T-helper 2 cell (primary cell): ENCODE results near the gene COPS7B.
A peak's percentile ranks its signal among the peaks of the same experiment; 100 is the strongest.
"Not testable (repeated sequence)": the region's sequence is repeated elsewhere in the genome, so short reads cannot be mapped to it uniquely, and the experiment has no call there.

Source experiments
- DNase-seq, 5 experiments: peaks; one replicate each; pipeline versions ENCODE4 v3.0.0 to v3.0.0-alpha.2; 2012 to 2022
- total RNA-seq, 2 donors: gene quantifications; one replicate each; lab custom pipeline; 2026; lab: John Stamatoyannopoulos, UW

Gene COPS7B
- total RNA-seq, result 21.2 to 22.8 reads per million in 2 donors

DNA sequence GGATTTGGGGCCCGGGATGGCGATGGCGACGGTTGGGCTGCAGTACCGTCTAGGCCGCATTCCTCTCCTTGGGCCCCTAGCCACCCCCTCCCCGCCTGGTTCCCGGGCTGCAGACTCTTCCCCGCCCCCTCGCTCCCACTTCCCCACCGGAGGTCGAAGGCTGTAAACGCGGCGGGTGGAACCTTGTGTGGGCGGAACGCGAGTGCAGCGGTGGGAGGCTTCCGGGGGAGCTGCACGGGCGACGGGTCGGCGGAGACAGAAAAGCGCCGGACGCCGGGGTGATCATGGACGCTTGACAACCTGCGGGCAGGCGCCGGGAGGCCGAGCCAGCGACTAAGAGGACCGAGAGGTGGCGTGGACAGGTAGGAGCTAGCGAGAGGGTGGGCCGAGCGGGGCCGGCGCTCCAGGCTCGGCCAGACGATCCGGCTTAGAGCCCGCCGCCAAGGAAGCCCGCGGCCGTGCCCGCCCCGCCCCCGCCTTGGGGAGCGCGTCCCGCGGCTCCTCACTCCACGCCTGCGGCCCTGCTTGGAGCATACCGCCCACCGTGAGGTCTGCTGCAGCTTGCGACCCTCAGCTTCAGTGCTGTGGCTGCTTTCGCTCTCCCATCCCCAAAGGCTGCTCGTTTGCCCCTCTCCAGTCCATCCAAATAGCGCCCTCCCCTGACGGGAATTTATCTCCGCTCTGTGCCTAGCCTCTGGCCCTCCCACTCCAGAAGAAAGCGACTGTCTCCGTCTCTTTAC lies at the start of gene COPS7B:
Gene COPS7B (plus strand): TSS at position 269 of the 740 bp plus-strand sequence. CDS start 2,126 bp downstream, outside the sequence.
- DNase-seq, result peak; percentile 60 to 87 (median 72)

DNA sequence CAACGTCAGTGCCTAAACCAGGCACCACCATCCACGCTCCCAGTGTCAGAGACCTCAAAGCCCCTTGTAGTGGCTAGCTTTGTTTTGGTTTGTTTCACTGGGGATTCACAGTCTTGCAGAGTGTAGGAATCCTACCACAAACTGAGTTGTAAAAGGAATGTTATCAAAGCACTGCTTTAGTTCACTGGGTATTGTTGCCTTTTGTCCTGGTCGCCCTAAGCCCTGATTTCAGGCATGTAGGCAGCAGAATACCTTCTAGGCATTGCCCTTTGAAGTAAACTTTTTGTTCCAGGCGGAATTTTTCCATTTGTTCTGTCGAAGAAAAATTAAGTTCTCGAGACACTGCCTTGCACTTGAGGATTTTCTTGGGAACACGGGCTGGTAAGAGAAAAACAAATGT lies 48.5 kb upstream of the COPS7B start:
- DNase-seq, result no peak

DNA sequence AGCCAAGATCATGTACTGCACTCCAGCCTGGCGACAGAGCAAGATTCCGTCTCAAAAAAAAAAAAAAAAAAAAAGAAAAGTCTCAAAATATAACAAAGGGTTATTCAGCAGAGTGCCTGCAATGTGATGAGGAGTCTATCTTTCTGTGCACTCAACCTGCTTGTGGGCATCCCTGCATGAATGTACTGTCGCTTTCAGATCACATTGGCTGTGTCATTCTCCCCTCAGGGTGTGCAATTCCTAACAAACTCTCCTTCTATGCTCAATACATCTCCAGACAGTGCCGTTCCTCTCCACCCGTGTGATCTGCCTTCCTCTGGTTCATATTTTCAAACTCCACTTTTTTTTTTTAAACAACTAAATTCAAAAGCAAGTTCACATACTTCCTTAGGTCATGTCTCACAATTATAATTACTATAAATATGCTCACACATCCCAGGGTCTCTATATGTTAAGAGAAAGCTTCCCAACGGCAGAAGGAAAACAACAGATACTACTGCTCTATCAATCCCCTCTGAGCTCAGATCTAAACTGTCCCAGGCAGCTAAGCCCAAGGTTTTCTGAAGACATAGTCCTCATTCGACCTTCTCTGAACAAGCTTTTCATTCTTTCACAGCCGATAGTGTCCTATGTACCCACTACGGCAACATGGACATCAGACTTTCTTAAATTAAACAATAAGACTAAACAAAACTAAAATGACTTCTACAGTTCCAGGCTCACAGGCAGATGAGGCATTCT lies 42.7 kb upstream of the COPS7B start:
- DNase-seq, result no peak

DNA sequence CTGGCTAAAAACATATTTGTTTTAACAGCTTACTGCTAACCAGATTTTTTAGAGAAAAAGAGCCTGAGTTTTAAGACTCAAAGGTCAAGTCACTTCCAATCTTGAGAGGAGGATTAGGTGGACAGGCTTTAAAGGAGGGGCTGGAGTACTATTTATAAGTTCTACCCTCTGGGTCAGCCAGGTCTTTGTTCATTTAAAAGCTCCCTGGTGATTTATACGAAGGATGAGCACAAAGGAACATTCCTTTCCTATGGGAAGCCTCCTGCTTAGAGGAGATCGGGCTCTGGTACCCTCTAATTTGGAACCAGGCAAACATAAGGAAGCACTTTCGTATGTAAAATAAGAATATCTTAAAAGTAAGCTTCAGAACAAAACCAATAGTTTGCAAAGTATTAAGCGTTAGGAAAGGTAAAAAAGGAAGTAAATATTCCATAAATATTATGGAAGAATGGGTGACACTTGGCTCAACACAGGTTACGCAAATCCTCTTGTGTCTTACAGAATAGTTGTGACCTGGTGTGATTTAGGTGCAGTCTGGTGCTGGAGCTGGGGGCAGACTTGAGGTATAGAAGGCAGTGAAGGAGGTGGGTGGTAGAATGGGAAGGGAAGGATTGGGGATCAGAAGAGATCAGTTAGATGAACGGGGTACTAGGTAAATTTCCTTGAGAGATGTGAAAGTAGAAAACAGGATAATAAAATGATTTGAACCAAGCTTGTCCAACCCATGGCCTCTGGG lies 40.8 kb upstream of the COPS7B start:
- DNase-seq, result no peak

DNA sequence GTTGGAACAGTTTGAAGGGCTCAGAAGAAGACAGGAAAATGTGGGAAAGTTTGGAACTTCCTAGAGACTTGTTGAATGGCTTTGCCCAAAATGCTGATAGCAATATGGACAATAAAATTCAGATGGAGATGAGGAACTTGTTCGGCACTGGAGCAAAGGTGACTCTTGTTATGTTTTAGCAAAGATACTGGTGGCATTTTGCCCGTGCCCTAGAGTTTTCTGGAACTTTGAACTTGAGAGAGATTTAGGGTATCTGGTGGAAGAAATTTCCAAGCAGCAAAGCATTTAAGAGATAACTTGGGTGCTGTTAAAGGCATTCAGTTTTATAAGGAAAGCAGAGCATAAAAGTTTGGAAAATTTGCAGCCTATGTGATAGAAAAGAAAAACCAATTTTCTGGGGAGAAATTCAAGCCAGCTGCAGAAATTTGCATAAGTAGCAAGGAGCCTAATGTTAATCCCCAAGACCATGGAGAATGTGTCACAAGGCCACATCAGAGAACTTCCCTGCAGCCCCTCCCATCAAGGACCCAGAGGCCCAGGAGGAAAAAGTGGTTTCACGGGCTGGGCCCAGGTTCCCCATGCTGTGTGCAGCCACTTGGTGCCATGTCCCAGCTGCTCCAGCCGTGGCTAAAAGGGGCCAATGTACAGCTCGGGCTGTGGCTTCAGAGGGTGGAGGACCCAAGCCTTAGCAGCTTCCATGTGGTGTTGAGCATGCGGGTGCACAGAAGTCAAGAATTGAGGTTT lies 37.9 kb upstream of the COPS7B start:
- DNase-seq, result not testable (repeated sequence)

DNA sequence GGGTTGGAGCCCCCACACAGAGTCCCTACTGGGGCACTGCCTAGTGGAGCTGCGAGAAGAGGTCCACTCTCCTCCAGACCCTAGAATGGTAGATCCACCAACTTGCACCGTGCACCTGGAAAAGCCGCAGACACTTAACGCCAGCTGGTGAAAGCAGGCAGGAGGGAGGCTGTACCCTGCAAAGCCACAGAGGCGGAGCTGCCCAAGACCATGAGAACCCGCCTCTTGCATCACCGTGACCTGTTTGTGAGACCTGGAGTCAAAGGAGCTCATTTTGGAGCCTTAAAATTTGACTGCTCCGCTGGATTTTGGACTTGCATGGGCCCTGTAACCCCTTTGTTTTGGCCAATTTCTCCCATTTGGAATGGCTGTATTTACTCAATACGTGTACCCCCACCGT lies 37.2 kb upstream of the COPS7B start:
- DNase-seq, result not testable (repeated sequence)

DNA sequence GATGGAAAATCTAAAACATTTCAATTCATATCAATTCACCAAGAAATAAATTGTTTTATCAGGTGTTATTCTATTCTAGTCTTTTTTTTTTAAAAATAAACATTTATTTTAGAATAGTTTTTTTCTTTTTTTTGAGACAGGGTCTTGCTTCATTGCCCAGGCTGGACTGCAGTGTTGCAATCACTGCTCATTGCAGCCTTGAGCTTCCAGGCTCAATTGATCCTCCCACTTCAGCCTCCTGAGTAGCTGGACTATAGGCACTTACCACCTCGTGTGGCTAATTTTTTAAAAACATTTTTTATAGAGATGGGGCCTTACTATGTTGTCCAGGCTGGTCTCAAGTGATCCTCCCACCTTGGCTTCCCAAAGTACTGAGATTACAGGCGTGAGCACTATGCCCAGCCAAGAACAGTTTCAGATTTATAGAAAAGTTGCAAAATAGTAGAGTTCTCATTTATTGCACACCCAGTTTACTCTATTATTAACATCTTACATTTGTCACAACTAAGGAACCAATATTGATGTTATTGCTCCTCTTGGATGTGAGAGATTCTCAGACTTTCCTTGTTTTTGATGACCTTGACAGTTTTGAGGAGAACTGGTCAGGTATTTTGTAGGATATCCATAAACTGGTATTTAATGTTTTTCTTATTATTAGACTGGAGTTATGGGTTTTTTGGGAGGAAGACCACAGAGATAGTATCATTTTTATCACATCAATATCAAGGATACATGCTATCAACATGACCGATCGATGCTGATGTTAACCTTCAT lies 35.0 kb upstream of the COPS7B start:
- no peak for DNase-seq

DNA sequence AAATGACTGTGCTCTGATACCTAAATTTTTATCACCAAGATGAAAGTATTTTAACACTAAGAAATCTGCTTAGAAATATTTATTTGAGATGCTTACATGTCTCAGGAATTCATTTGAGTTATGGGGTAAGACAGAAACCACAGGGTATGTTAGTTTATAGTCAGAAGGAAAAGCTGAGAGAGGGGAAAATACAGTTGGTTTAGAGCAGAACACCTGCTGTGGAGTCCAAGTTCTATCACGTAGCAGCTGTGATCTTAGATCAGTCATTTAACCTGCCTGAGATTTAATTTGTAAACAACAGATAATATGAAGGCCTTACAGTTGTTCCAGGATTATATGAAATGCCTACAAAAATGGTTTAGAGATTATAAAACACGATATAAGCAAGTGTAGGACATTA lies 34.2 kb upstream of the COPS7B start:
- no peak for DNase-seq

DNA sequence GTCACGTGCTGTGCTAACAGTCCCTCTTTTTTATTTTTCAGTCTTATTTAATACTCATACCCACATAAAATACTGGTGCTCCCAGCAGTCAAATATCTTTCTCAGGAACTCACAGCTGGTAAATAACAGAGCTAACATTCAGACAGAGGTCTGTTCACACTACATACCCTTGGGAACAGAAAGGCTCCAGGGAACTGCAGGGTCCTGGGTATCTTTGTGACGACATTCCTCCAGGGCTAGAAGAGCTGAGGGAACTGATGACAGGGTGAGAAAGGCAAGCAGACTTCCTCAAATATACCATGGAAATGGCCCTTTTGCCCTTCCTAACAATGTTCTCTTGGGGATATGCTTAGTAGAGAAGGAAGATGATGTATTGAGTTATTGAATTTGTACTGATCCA lies 24.5 kb upstream of the COPS7B start:
- DNase-seq, result no peak

DNA sequence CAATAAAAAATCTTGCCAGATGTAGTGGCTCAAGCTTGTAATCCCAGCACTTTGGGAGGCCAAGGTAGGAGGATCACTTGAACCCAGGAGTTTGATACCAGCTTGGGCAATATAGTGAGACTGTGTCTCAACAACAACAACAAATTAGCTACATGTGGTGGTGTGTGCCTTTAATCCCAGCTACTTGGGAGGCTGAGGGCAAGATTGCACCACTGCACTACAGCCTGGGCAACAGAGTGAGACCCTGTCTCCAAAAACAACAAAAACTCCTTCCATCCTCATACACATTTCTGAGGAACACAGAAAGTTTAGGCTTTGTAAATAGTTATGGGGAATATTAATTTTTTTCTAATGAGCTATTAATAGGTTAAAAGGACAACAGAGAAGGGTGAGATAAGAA lies 22.1 kb upstream of the COPS7B start:
- no peak for DNase-seq

DNA sequence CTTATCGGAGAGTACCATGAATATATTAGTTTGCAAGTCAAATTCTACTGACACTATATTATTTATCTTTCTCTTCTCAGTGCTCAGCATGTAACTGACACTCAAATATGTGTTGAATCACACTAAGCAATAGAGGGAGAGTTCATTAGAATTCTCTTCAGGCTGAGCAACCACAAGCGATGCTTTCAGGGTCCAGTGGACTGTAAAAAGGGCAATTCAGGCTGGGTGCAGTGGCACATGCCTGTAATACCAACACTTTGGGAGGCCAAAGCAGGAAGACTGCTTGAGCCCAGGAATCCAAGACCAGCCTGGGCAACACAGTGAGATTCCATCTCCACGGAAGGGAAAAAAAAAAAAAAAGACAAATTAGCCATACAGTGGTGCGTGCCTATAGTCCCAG lies 21.5 kb upstream of the COPS7B start:
- no peak for DNase-seq

DNA sequence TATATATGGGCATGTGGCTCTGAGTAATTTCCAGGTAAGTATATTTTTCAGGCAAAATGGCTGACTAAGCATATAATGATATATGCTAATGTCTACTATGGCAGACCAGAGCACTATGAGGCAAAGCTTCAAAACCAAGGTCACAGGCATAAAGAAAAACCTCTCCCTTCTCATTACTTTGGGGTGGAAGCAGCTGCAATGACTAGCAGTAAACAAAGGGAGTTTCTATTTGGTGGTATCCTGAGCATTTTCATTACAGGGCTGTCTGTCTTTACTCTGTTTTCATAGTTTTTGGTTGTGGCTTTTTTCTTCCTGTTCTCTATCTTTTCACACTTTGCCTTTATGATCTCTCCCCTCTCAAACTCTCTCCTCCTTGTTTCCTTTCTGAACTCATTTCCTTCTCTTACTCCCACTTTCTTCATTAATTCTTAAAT lies 20.7 kb upstream of the COPS7B start:
- peak in 1 of 5 experiments; percentile 51 for DNase-seq

DNA sequence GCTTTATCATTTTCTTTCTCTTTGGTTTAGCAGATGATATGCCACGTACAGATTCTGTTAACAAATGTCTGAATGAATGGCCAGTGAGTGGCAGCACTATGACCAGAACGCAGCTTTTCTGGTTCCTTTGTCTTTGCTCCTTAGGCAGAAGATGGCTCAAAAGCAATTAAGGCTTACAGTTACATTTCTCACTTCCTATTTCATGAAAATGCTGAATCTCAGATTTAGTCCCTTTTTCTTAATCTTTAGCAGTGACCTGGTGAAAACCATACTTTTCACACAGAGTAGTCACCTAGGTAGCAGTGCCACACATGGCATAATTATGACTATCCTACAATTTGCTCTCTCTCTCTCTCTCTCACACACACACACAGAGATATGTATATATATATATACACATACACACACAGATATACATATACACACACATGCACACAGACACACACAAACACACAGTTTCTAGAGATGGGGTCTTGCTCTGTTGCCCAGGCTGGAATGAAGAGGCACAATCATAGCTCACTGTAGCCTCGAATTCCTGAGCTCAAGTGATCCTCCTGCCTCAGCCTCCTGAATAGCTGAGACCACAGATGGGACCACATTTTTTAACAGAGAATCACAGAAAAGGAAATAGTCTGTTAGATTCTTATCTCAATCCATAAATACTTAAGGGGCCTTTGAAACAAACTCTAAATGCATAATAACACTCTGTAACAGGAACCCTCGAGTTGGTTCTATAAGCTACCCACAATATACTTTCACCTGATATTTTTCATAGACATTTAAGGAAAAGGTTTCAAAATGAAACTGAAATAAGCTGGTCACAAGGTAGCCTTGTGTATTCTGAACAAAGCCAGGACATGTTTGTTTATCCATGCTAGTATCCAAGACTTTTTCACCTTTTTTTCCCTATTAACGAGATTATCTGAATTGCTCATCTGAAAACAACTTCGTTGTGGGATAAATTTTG lies 16.8 kb upstream of the COPS7B start:
- peak in 1 of 5 experiments; percentile 19 for DNase-seq

DNA sequence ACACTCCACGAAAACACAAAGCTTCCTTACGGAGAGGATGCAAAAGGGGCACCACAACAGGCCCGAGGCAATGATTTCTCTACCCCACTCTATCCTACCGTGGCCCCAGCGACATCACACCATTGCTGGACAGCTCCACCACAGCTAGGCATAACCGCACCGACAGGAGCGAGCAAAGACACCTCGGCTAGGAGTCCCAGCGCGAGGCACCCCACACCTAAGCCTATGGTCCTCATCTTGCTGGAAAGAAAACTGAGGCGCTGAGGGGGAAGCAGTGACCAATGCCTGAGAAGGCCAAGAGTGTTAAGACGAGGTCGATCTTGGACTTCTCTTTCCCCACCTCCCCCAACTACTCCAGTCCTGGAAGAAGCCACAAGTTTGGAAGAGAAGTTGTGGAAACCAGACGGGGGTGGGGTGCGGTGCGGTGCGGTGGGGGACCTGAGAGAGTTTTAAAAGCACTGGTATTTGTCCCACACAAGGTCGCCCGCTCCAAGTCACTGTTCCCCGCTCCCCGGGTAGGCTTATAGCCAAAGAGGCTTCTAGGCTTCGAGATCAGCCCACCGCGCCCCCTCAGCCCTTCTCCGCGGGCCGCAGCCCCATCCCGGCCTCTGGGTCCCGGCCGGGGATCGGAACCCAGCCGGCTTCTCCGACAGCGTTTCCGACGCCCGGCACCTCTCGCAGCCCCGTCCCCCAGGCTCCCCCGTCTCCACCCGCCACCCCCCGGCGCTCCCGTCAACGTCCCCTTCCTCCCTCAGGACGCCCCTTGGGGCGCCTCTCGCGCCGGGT lies 5.9 kb upstream of the COPS7B start:
- DNase-seq, result peak in 1 of 5 experiments; percentile 30

DNA sequence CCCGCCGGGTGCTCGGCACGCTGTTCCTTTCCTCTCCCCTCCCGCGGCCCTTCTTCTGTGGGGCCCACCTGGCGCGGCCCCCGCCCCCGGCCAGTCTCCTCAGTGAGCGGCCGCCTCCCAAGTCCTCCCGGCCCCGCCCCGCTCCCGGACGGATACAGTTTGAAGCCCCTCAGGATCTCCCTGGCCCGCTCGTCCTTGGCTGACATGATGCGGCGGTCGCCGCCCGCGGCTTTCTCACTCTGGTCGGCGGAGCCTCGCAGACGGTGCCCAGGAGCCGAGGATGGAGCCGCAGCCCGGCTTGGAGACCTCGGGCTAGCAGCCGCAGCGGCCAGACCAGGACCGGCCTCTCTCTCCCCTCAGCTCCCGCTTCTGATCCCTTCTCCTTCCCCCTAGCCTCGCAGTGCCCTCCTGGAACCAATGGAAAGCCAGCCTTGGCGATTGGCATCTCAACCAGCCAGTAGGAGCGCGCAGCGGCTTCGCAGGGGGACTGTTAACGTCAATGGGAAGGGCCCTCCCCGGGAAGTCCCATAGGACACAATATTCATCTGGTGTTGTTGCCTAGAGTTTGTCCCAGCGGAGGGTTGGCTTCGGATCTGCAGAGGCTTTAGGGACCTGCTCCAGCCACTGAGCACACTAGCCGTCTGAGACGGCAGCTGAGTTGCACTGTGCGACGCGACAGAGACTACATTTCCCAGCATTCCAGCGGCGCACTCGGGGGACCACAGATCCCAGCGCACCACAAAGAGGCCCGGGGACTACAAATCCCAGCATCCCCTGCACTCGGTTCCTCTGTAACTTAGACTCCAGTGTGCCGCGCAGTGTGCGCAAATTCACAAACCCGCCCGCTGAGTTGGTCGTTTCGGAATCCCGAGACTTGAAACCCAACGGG lies 5.1 kb upstream of the COPS7B start, which contains the start of gene PDE6D:
Gene PDE6D (minus strand): TSS at position 374 of the 889 bp plus-strand sequence. CDS start 168 bp downstream, at position 206.
- peak; percentile 89 to 98 (median 94) for DNase-seq

DNA sequence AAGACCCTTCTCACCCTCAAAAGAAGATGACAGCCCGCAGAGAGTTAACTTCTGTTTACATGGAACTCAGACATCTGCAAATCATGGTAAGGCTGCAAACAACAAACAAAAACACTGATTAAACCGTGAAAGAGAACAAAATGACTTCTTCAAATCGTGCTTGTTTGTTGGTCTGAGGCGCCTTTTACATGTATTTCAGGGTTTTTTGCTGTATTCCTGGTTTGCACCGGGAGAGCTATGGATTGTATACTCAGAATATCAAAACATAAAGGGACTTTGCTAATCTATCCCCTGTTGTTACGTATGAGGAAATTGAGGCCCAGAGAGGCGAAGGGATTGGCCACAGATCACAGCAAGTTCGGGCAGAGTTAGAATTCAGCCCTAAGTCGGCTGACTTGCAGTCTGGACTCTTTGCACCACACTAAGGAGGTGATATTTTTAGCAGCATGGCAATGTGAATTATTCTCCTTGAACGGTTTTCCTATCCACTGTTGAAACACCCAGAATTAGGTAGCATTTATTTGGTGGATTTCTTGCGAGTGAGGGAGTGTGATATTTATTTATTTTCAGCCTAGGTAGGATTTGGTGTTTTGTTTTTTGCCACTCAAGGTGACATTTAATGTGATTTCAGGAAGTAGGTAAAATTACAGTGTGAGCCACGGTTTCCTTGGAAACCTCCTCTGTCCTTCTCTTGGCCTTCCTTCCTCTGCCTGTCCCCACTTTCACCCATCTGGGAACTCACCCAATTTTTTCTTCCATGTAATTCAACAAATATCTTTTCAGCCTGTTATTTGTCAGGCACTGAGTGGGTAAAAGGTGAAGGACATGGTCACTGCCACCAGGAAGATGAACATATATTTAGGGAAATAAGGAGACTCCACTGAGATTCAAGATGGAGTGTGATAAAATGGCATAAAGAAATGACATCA lies 4.2 kb upstream of the COPS7B start:
- DNase-seq, result peak in 2 of 5 experiments; percentile 13 to 67

DNA sequence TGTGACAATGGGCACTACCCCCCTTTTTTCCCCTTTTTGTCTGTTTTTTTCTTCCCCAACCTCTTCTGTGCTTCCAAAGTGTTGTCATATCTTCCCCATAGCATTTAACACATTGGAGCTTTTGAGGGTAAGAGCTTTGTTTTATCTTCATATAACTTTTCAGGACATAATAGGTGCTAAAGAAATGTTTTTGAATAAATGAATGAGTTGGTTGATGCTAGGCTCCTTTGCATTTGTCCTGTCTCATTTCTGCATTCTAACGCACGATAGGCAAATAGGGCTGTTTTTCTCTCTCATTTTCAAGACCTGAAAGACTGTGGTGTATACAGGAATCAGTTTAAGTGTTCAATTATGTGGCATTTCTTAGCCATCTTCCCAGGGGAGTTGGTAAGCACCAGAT lies 832 bp upstream of the COPS7B start:
- no peak for DNase-seq
